Retina (tissue), 1 donor: ENCODE data around the gene CSK.
A peak's percentile ranks its signal among the peaks of the same experiment; 100 is the strongest.

Source experiments
- DNase-seq: peaks from one replicate; pipeline ENCODE4 v3.0.0-alpha.2; 2016

Gene CSK

GRCh38 chr15:74802862-74803447 lies 21.1 kb downstream of the CSK start:
- no peak for DNase-seq

DNA sequence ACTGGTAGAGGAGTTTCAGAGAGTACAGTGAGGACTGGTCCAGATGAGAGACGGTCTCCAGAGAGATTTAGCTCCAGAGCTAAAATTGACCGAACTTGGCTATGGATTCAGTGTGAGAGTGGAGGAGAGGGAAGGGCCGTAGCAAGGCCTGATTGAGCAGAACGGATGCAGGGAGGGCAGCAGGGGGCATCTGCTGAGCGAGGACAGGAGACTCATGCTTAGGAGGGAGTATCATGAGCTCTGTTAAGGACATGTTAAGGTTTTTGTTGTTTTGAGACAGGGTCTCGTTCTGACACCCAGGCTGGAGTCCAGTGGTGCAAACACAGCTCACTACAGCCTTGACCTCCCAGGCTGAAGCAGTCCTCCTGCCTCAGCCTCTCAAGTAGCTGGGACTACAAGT lies 23.1 kb downstream of the CSK start:
- no peak for DNase-seq

DNA sequence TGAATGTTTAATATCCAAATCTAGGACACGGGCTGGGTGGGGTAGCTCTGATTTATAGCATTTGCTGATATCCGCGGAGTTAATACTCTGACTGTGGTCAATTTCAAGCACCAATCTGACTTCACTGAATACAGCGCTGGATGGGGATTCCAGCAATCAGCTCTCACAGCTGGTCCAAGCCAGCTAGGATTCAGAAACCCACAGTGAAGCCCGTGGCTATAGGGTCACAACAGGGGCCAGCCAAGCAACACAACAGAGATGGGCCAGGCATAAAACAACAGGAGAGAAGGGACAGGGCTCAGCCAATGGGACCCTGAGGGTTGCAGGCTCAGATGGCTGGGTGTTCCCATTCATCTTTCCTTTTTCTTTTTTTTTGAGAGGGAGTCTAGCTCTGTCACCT lies 25.4 kb downstream of the CSK start:
- DNase-seq: no peak

- no peak for DNase-seq
These were observed 26.4 kb downstream of the CSK start for GRCh38 chr15:74808078-74808839.

- no peak for DNase-seq
These were observed 27.0 kb downstream of the CSK start for GRCh38 chr15:74808840-74809229.

GRCh38 chr15:74809242-74809641 lies 27.4 kb downstream of the CSK start:
- DNase-seq: no peak

GRCh38 chr15:74809956-74810355 lies 28.1 kb downstream of the CSK start:
- DNase-seq: no peak

DNA sequence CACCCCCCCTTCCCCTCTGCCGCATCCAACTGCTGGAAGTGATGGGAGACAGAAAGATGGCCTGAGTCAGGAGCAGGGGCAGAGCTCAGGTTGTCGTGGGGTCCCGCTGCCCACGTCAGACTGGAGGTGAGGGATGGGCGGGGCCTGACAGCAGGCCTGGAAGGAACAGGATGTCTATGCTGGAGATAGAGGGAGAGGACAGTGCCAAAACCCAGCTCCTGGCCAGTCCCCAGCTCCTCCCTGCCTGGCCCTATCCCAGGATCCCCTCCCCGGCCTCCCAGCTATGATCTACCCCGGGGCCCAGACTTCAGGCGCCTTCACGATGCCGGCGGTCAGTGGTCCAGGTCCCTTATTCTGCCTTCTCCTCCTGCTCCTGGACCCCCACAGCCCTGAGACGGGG lies 30.7 kb downstream of the CSK start, which contains the start of gene LMAN1L:
TSS of gene LMAN1L (plus strand) at position 303 of the 400 bp plus-strand sequence. CDS start at position 323, 20 bp downstream.
- no peak for DNase-seq

GRCh38 chr15:74815121-74815934 lies 33.4 kb downstream of the CSK start:
- no peak for DNase-seq

DNA sequence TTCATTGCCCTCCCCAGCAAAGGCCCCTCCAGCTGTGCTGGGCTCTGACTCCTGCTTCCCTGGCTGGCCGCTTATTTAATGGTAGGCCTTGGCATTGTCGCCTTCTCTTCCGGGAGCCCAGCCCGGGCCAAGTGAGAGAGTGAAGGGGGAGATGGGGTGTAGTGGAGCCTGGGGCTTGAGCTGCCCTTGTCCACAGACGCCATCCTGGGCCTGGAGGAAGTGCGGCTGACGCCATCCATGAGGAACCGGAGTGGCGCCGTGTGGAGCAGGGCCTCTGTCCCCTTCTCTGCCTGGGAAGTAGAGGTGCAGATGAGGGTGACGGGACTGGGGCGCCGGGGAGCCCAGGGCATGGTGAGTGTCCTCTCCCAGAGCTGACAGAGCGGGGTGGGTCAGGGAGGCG lies 34.1 kb downstream of the CSK start:
- no peak for DNase-seq

- peak; percentile 50 for DNase-seq
These were observed 34.9 kb downstream of the CSK start for GRCh38 chr15:74816624-74817369.

DNA sequence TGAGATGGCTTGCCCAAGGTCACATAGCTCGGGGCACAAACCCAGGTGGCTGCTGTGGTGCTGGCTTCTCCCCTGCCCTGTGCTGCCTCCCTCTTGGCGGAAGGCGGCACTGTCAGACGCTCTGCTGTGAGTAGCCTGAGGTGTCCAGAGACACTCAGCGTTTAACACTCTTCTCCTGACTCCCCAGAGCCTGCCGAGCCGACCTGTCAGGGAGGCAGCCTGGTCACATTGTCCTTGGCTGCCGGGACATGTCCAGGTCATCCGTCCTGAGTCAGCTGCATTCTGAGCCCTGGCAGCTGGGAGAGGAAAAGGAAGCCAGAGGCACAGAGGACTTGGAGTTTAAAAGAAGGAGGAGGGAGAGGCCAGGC lies 35.5 kb downstream of the CSK start:
- DNase-seq: peak; percentile 56

DNA sequence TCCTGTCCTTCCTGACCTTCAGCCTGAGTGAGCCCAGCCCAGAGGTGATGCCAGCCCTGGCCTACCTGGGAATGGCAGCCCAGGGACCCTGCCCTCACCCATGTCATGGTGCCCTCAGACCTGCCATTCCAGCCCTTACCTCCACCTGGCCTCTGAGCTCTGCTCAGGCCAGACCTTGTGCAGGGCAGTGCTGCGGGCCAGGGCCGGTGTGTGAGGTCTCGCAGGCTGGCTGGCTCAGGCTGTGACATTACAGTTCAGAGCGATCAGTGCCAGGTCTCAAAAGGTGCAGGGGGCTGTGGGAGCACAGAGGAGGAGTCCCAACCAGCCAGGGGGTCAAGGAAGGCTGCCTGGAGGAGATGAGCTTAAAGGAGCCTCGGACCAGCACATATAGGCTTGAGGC lies 38.2 kb downstream of the CSK start:
- no peak for DNase-seq

- DNase-seq: peak; percentile 75
These were observed 39.4 kb downstream of the CSK start for GRCh38 chr15:74821091-74821789.

DNA sequence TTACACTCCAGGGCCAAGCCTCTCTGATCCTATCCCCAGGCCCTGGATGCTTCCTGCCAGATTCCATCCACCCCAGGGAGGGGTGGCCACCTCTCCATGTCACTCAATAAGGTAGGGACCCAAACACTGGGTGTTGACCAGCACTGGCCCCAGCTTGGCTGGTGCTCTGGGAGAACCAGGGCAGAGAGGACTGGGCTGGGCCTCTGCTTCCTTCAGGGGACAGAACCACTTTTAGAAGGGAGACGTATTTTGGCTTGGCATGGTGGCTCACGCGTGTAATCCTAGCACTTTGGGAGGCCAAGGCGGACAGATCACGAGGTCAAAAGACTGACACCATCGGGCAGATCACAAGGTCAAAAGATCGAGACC lies 39.9 kb downstream of the CSK start:
- peak; percentile 43 for DNase-seq

DNA sequence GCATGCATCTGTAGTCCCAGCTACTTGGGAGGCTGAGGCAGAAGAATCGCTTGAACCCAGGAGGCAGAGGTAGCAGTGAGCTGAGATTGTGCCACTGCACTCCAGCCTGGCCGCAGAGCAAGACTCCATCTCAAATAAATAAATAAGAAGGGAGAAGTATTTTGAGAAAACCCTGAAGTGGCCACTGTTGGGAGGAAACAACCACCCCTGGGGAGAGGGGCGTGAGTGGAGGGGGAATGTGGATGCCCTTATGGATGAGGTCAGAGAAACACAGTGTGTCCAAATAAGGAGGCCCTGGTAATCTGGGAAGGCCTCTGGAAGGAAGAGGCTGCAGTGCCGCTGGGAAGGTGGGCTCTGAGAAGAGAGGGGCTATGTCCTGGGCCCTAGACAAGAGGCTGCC lies 40.4 kb downstream of the CSK start:
- DNase-seq: no peak

DNA sequence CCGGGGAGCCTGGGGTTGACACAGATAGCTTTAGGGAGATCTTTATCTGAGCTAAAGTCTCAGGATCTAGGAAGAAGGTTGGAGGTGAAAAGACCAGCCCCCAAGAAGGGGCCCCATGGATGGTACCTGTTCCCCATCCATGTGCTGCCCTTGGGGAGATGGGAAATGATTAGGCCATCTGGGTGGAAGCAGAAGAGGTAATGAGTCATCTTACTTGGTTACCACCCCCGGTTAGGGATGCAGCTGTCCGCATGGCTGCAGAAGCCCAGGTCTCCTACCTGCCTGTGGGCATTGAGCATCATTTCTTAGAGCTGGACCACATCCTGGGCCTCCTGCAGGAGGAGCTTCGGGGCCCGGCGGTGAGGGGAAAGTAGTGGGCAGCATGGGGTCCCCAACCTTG lies 41.4 kb downstream of the CSK start:
- no peak for DNase-seq

DNA sequence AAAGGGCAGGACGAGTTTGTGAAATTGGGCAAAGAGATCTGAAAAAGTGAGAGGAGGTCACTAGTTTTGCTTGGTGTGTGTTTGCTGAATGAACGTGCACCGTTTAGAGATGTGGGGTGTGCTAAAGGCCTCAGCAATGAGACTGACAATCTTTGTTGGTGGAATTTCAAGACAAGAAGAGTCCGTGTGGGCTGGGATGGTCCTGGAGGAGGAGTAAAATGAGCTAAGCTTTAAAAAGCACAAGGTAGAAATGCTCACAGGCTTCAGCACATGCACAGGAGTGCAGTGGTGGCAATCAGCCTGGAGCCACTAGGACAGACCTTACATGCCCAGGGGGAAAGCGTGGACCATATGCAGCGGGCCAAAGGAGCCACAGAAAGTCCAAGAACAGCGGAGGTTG lies 43.1 kb downstream of the CSK start:
- no peak for DNase-seq

DNA sequence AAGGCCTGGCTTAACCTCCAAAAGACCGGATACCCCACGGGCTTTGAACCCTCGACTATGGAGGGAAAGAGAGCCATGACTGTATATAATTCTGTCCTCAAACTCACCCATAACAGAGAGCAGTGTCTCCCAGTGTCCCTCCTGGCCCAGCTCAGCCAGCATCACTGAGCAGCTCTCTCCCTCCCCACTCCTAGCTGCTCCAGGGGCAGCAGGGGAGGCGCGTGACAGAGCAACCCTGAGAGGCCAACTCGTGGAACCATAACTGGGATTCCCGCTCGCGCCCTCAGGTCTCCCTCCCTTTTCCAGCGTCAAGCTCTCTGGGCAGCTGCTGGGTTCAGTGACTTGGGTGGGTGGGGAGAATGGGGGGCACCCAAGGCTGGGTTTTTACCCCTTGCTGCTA lies 44.0 kb downstream of the CSK start:
- DNase-seq: peak; percentile 32

DNA sequence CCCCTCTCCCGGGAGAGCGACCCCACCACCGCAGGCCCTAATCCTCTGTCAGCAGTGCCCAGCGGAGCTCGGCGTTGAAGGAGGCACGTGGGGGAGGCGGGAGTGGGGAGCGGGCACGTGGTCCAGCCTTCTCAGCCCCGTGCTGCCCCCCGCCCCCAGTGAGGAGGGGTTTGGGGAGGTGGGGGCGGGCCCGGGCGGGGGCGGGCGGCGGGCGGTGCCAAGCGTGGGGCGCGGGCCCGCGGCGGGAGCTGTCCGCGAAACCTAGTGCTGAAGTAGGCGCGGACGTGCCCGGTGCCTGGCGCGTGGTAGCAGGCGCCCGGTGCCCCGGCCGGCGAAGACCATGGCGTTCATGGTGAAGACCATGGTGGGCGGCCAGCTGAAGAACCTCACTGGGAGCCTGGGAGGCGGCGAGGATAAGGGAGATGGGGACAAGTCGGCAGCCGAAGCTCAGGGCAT lies 44.5 kb downstream of the CSK start, which contains the start of gene CPLX3:
TSS of gene CPLX3 (plus strand) at position 264 of the 456 bp plus-strand sequence. CDS start at position 341, 77 bp downstream.
- DNase-seq: peak; percentile 63

GRCh38 chr15:74826921-74827320 lies 45.0 kb downstream of the CSK start:
- DNase-seq: peak; percentile 33

- peak; percentile 12 for DNase-seq
These were observed 45.7 kb downstream of the CSK start for GRCh38 chr15:74827614-74828013.
